Measurements from ENCODE around the gene CHKB. TPM values are rescaled to one million over a fixed set of nuclear protein-coding genes. Genes with fewer than 3 reads are reported as not detected.
"Not testable (repeated sequence)": the region's sequence is repeated elsewhere in the genome, so short reads cannot be mapped to it uniquely, and the experiment has no call there.

Gene CHKB
- total RNA-seq, 1 donor from 2014 or later: 73.9 TPM

GRCh38 chr22:50613291-50613981 is 30.8 kb upstream of the CHKB start:
- no peak for DNase-seq (ENCODE audit: low spot score)
- intact Hi-C loops (cut with DNase I): no loop called here
- ATAC-seq: peak; percentile 75

- ATAC-seq: no peak
- intact Hi-C loops (cut with DNase I): no loop called here
- no peak for DNase-seq (ENCODE audit: low spot score)
Measured at GRCh38 chr22:50612528-50613221, 30.0 kb upstream of the CHKB start.

- intact Hi-C loops (cut with DNase I): no loop called here
- ATAC-seq (no peak), DNase-seq (ENCODE audit: low spot score) (no peak)
Measured at GRCh38 chr22:50612168-50612527, 29.5 kb upstream of the CHKB start.

GRCh38 chr22:50611341-50612060 is 28.9 kb upstream of the CHKB start:
- DNase-seq (ENCODE audit: low spot score) (no peak), ATAC-seq (no peak)
- intact Hi-C loops (cut with DNase I): no loop called here

GRCh38 chr22:50610581-50610980 is 27.9 kb upstream of the CHKB start:
- no peak for DNase-seq (ENCODE audit: low spot score)
- ATAC-seq: no peak
- intact Hi-C loops (cut with DNase I): no loop called here

- DNase-seq (ENCODE audit: low spot score) (no peak), ATAC-seq (no peak)
- intact Hi-C loops (cut with DNase I): no loop called here
Measured at GRCh38 chr22:50610041-50610451, 27.4 kb upstream of the CHKB start.

- DNase-seq (ENCODE audit: low spot score) (no peak), ATAC-seq (no peak)
- intact Hi-C loops (cut with DNase I): no loop called here
Measured at GRCh38 chr22:50609599-50609998, 26.9 kb upstream of the CHKB start.

GRCh38 chr22:50608996-50609395 is 26.3 kb upstream of the CHKB start:
- intact Hi-C loops (cut with DNase I): no loop called here
- DNase-seq (ENCODE audit: low spot score) (no peak), ATAC-seq (no peak)

- ATAC-seq; DNase-seq (ENCODE audit: low spot score); intact Hi-C loops (cut with DNase I): not testable (repeated sequence)
Measured at GRCh38 chr22:50608058-50608840, 25.6 kb upstream of the CHKB start.

- DNase-seq (ENCODE audit: low spot score): no peak
- ATAC-seq: no peak
- intact Hi-C loops (cut with DNase I): no loop called here
Measured at GRCh38 chr22:50607659-50608020, 25.0 kb upstream of the CHKB start.

GRCh38 chr22:50606946-50607658 is 24.5 kb upstream of the CHKB start:
- intact Hi-C loops (cut with DNase I): no loop called here
- ATAC-seq: no peak
- no peak for DNase-seq (ENCODE audit: low spot score)

- DNase-seq (ENCODE audit: low spot score): no peak
- intact Hi-C loops (cut with DNase I): no loop called here
- no peak for ATAC-seq
Measured at GRCh38 chr22:50606165-50606945, 23.7 kb upstream of the CHKB start.

- ATAC-seq: no peak
- no peak for DNase-seq (ENCODE audit: low spot score)
- intact Hi-C loops (cut with DNase I): no loop called here
Measured at GRCh38 chr22:50605613-50606074, 23.0 kb upstream of the CHKB start.

GRCh38 chr22:50605002-50605612 is 22.5 kb upstream of the CHKB start:
- no peak for DNase-seq (ENCODE audit: low spot score)
- no peak for ATAC-seq
- intact Hi-C loops (cut with DNase I): no loop called here

- no peak for DNase-seq (ENCODE audit: low spot score)
- intact Hi-C loops (cut with DNase I): no loop called here
- no peak for ATAC-seq
Measured at GRCh38 chr22:50604256-50605001, 21.8 kb upstream of the CHKB start.

GRCh38 chr22:50603511-50604255 is 21.0 kb upstream of the CHKB start:
- DNase-seq (ENCODE audit: low spot score): no peak
- intact Hi-C loops (cut with DNase I): no loop called here
- no peak for ATAC-seq

Data from sciatic nerve (tissue), 2 donors.